Endothelial cell of umbilical vein (primary cell): ENCODE results near the gene S100P. TPM values are rescaled to one million over a fixed set of nuclear protein-coding genes. Genes with fewer than 3 reads are reported as not detected.

ENCODE experiments used
- BruUV-seq: library from RNA; stranded (reverse); fragments of 400-500 nt; replicated peaks from 2 replicates; lab custom pipeline; 2021; lab: Mats Ljungman, UMichigan
- CTCF ChIA-PET: fragments of 300-600, 350-600 bp; sonication (Branson Sonifier 250); formaldehyde crosslinking; loops from one replicate; lab custom pipeline; 2021; ENCODE audit warnings: antibody characterized with exemption, inconsistent platforms; lab: Charles Lee
- POLR2A ChIA-PET: fragments of 300-600, 350-600 bp; sonication (Branson Sonifier 250); formaldehyde crosslinking; loops from one replicate; lab custom pipeline; 2021; ENCODE audit warnings: antibody characterized with exemption, inconsistent platforms; lab: Charles Lee
- DNase-seq: peaks from one replicate; pipeline ENCODE4 v3.0.0-alpha.2; 2011; ENCODE audit warnings: low read depth, low spot score
- FAIRE-seq: peaks from 2 replicates; lab custom pipeline; 2011; peaks lifted over from hg19 to GRCh38; lab: Jason Lieb, UNC
- H2AFZ ChIP-seq: 2 replicates; pipeline ENCODE4 v1.6.0; 2012; ENCODE audit warnings: low read depth, low read length, control low read depth, inconsistent platforms
- H3K27ac ChIP-seq: 2 replicates; pipeline ENCODE4 v1.5.1; 2011; ENCODE audit warnings: low read depth, mild to moderate bottlenecking, control low read depth, low read length, moderate library complexity; ENCODE audit not compliant: insufficient read depth
- H3K27me3 ChIP-seq, 2 experiments: 2 replicates each; pipeline versions ENCODE4 v1.6.0 to v1.6.1; 2011; ENCODE audit warnings: low read length in 2 of 2, mixed read lengths in 1 of 2; ENCODE audit not compliant: control insufficient read depth in 2 of 2, insufficient read depth in 2 of 2
- H3K36me3 ChIP-seq, 2 experiments: 2 replicates in 1 of 2; 3 replicates in 1 of 2; pipeline ENCODE4 v1.5.1; 2011; ENCODE audit warnings: low read length in 2 of 2, mild to moderate bottlenecking in 1 of 2, moderate library complexity in 1 of 2; ENCODE audit not compliant: control insufficient read depth in 2 of 2, insufficient read depth in 2 of 2; ENCODE audit errors: extremely low read depth in 1 of 2
- H3K4me1 ChIP-seq: 3 replicates; pipeline ENCODE4 v1.5.1; 2011; ENCODE audit warnings: mild to moderate bottlenecking, low read length; ENCODE audit not compliant: control insufficient read depth, insufficient read depth; ENCODE audit errors: extremely low read depth
- H3K4me2 ChIP-seq: 2 replicates; pipeline ENCODE4 v1.6.1; 2011; ENCODE audit warnings: low read length, control low read depth, mixed read lengths; ENCODE audit not compliant: insufficient read depth
- H3K4me3 ChIP-seq, 3 experiments: fragments of 200-600 bp in 1 of 3; sonication (generic), shearing (Covaris generic) in 1 of 3; replicated peaks in 1 of 3; 2 replicates each; pipeline ENCODE4 v1.5.1; 2011 to 2016; ENCODE audit warnings: control low read depth in 3 of 3, low read length in 3 of 3, mild to moderate bottlenecking in 2 of 3, inconsistent platforms in 1 of 3, low read depth in 1 of 3, moderate library complexity in 1 of 3; ENCODE audit not compliant: insufficient read depth in 1 of 3
- H3K79me2 ChIP-seq: 2 replicates; pipeline ENCODE4 v1.6.0; 2012; ENCODE audit warnings: low read length, inconsistent platforms; ENCODE audit not compliant: control insufficient read depth, insufficient read depth
- H3K9ac ChIP-seq: replicated peaks from 2 replicates; pipeline ENCODE3; 2011; ENCODE audit warnings: low read length, control low read depth; ENCODE audit not compliant: insufficient read depth; ENCODE audit errors: extremely low read depth
- H3K9me1 ChIP-seq: replicated peaks from 3 replicates; pipeline ENCODE4 v1.6.0; 2011; ENCODE audit warnings: mild to moderate bottlenecking, low read length; ENCODE audit not compliant: control insufficient read depth, insufficient read depth; ENCODE audit errors: extremely low read depth
- H3K9me3 ChIP-seq: replicated peaks from 2 replicates; pipeline ENCODE4 v1.5.1; 2012; ENCODE audit warnings: low read length, inconsistent platforms; ENCODE audit not compliant: control insufficient read depth, insufficient read depth
- H4K20me1 ChIP-seq: replicated peaks from 2 replicates; pipeline ENCODE3; 2011; ENCODE audit warnings: mild to moderate bottlenecking, low read length; ENCODE audit not compliant: control insufficient read depth, insufficient read depth; ENCODE audit errors: extremely low read depth
- CTCF ChIP-seq, 2 donors: IDR thresholded peaks; 1 replicate in 1 of 2; 2 replicates in 1 of 2; pipeline ENCODE4 v1.5.1; 2011; ENCODE audit warnings: low read length in 2 of 2, mild to moderate bottlenecking in 2 of 2, moderate library complexity in 2 of 2, control low read depth in 1 of 2, inconsistent platforms in 1 of 2, low read depth in 1 of 2; ENCODE audit not compliant: insufficient read depth in 1 of 2; ENCODE audit errors: extremely low read depth in 1 of 2
- EZH2 ChIP-seq: IDR thresholded peaks from 2 replicates; pipeline ENCODE4 v1.6.1; 2012; ENCODE audit warnings: borderline replicate concordance, low read depth, mild to moderate bottlenecking, moderate library complexity, low read length, inconsistent platforms; ENCODE audit not compliant: severe bottlenecking
- FOS ChIP-seq: IDR thresholded peaks from 2 replicates; pipeline ENCODE4 v1.6.1; 2011; ENCODE audit warnings: mild to moderate bottlenecking, low read length, moderate library complexity, borderline replicate concordance; ENCODE audit not compliant: insufficient read depth
- GATA2 ChIP-seq: IDR thresholded peaks from 2 replicates; pipeline ENCODE4 v1.7.0; 2011; ENCODE audit warnings: low read depth, mild to moderate bottlenecking, moderate library complexity, mixed read lengths, low read length; ENCODE audit not compliant: insufficient read length, insufficient read depth
- JUN ChIP-seq: IDR thresholded peaks from 2 replicates; pipeline ENCODE4 v1.6.1; 2011; ENCODE audit warnings: borderline replicate concordance, low read depth; ENCODE audit not compliant: insufficient read length, insufficient read depth
- MAX ChIP-seq: IDR thresholded peaks from 2 replicates; pipeline ENCODE4 v1.6.1; 2011; ENCODE audit not compliant: insufficient read depth, insufficient read length
- MYC ChIP-seq: IDR thresholded peaks from one replicate; pipeline ENCODE4 v1.6.1; 2011; ENCODE audit warnings: mild to moderate bottlenecking, low read depth, low read length
- POLR2A ChIP-seq: IDR thresholded peaks from 2 replicates; pipeline ENCODE4 v1.6.1; 2012; ENCODE audit warnings: low read depth, mild to moderate bottlenecking, control low read depth, low read length
- POLR2AphosphoS5 ChIP-seq: IDR thresholded peaks from 2 replicates; pipeline ENCODE4 v1.6.1; 2012; ENCODE audit warnings: low read depth, mild to moderate bottlenecking, control low read depth, low read length, moderate library complexity; ENCODE audit not compliant: insufficient read depth
- dilution Hi-C: fragments of 300-500 bp; cut with MboI; formaldehyde crosslinking; loops from one replicate; pipeline ENCODE4 v1.15.0; 2019; ENCODE audit warnings: low sequenced_read_pairs; ENCODE audit not compliant: extremely low pct_ligation_motif_present
- intact Hi-C: fragments of 100-400 bp; cut with micrococcal nuclease; formaldehyde crosslinking; loops from one replicate; pipeline ENCODE4 v1.10.0; 2022
- polyA plus RNA-seq, 4 experiments: library from polyadenylated mRNA; depleted of rRNA in 3 of 4; stranded (reverse) in 3 of 4; unstranded in 1 of 4; fragments of >200 nt; gene quantifications; 2 replicates each; pipeline versions ENCODE4 v1.2.1 to v1.2.3, GENCODE V29; 2011 to 2012; ENCODE audit warnings: missing spikeins in 1 of 4
- total RNA-seq: library from RNA; stranded (reverse); gene quantifications from 2 replicates; pipeline ENCODE4 v1.2.3, GENCODE V29; 2021

S100P gene
- total and polyA plus RNA-seq, 2 donors (not counting 3 experiments of a cell fraction or from before 2014, with no cell fraction given), result not detected

DNA sequence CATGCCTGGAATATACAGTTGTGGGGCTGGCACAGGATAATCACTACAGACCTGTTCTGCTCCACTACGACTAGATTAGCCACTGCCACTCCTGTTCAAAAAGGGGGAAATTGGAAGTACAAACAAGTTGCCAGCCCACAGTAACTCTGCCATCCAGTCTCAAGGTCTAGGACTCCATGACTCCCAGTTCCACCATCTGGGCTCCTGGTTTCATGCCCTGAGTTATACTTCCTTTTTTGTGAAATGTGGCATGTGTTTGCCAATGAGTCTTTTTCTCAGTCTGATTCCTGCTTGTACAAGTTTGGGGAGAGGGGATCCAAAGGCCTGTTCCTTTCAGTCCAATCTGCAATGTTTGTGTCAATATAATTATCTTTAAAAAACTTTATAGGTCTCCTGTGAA lies 21.3 kb downstream of the S100P start:
- POLR2A ChIA-PET, result no interaction called here
- peaks cover 12% of the 10 kb centered on the region for H3K4me1 ChIP-seq
- dilution Hi-C loops (no loop called here), intact Hi-C loops (no loop called here)
- H3K36me3 ChIP-seq, result no peaks in the 10 kb centered on the region
- H3K4me2 ChIP-seq, result no peak overlapping the region
- H3K4me3 ChIP-seq, result no peak overlapping the region
- peaks cover 4 to 7% of the 10 kb centered on the region in 2 experiments for H3K27me3 ChIP-seq
- CTCF ChIA-PET, result no interaction called here
- no peak for TF ChIP-seq EZH2
- no peak for TF ChIP-seq POLR2AphosphoS5
- TF ChIP-seq MAX, result no peak
- TF ChIP-seq CTCF (IDR thresholded peaks at IDR 0.05; ENCODE audit: extremely low read depth in 1 of 2, insufficient read depth in 1 of 2, low read depth in 1 of 2, low read length in 2 of 2), result no peak
- TF ChIP-seq FOS, result no peak
- TF ChIP-seq MYC, result no peak
- no peak for TF ChIP-seq JUN
- no peak for TF ChIP-seq POLR2A
- TF ChIP-seq GATA2, result no peak
- no TSS peak for BruUV-seq
- H3K79me2 ChIP-seq, result peaks cover 15% of the 10 kb centered on the region
- H2AFZ ChIP-seq, result no peak overlapping the region
- no peak for FAIRE-seq
- no peaks in the 10 kb centered on the region for H4K20me1 ChIP-seq
- H3K9ac ChIP-seq, result no peak overlapping the region
- DNase-seq, result no peak
- H3K27ac ChIP-seq, result no peak overlapping the region
- no peaks in the 10 kb centered on the region for H3K9me3 ChIP-seq
- no peaks in the 10 kb centered on the region for H3K9me1 ChIP-seq
